IPS DF 19.7 (cell line): ENCODE data around the gene PPM1K.

Source experiments
- DNase-seq: peaks from one replicate; pipeline ENCODE4 v3.0.0-alpha.2; 2013; ENCODE audit warnings: low read depth, low spot score

The PPM1K gene

DNA sequence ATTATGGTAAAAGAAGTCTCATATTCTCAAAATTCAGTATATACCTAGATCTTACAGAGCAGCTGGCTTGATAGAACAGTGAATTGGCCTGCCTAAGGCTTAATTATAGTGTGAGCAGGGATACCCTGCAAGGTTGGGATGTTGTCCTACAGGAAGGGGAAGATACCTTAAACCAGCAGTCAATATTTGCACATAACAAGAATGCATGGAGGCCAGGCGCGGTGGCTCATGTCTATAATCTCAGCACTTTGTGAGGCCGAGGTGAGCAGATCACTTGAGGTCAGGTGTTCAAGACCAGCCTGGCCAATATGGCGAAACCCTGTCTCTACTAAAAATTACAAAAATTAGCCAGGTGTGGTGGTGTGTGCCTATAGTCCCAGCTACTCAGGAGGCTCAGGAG lies 67.2 kb downstream of the PPM1K start:
- no peak for DNase-seq

DNA sequence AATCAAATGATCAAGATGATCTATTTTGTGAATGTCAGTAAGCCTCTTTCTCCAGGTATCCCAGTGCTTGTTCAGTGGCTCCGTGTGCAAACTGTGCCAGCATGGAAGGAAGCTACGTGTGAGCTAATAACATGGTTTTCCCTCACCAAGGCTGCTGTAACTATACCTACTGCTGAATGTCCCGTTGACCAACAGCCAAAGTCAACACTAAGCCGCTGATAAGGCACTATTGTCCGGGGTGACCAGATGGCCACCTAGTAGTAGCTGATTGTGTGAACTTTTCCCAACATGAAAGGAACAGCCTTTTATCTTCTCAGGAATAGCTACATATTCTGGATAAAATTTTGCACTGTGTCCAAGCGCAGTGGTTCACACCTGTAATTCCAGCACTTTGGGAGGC lies 68.0 kb downstream of the PPM1K start:
- DNase-seq: no peak

DNA sequence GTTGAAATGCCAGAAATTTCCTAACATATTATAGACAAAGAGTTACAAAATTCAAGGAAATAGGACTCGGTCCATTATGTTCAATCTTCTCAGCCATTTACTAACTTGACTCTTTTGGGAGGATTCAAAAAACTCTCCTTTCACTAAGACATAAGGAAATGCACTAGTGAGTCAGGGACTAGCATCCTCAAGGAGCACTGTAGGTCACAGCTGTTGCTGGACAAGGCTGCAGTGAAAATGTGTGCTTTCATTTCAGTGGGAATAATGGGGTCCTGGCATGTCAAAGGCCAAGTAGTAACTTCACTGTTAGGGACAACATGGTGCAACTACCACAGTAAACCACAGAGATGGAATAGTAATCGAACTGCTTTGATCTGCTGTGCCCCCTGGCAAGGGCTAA lies 69.0 kb downstream of the PPM1K start:
- DNase-seq: no peak

DNA sequence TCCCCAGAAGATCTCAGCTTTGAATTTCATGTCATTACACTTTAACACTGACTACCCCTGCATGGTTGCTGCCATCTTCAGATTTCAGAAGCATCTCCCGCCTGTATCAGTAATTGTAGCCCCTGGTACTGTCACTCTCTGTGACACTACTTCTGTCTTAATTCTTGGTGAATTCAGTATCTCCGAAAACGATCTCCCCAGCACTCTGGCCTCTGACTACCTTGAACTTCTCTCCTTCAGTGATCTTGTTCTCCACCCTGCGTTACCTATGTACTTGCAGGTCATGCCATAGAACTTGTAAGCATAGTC lies 72.2 kb downstream of the PPM1K start:
- DNase-seq: no peak

DNA sequence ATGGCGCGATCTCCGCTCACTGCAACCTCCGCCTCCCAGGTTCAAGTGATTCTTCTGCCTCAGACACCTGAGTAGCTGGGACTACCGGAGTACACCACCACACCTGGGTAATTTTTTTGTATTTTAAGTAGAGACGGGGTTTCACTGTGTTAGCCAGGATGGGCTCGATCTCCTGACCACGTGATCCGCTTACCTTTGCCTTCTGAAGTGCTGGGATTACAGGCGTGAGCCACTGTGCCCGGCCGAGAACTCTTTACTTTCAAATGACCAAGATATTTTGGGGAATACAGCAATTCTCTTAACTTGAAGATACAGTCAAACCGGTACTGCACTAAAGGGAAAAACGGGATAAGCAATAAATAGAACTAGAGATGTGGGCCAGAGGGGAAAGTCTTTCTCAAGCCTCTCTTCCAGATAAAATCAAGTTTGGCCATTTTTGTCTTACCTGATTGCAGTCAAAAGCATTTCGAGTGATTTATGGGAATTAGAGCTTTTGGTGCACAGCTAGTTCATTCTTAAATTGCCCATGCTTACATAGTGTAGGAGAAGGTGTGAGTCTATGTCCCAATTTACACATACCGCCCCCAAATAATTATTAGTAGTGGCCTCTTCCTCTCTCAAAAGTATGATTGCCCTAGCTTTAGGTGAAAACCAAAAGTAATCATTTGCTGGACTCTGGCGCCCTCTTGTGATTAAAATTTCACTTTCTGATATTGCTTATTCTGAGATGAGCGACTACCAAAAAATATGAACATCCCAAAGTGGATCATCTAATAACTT lies 72.7 kb downstream of the PPM1K start:
- DNase-seq: no peak

- DNase-seq: no peak
These were observed 76.2 kb downstream of the PPM1K start for GRCh38 chr4:88208156-88208555.
